NCI-H2081 treated with DMSO at 0.1 percent for 48 hours (cell line): Measurements from ENCODE around the gene NT5DC4.
"Not testable (repeated sequence)": the region's sequence is repeated elsewhere in the genome, so short reads cannot be mapped to it uniquely, and the experiment has no call there.

Experiments used
- DNase-seq: peaks from one replicate; lab custom pipeline; 2025; lab: John Stamatoyannopoulos, UW

The NT5DC4 gene

DNA sequence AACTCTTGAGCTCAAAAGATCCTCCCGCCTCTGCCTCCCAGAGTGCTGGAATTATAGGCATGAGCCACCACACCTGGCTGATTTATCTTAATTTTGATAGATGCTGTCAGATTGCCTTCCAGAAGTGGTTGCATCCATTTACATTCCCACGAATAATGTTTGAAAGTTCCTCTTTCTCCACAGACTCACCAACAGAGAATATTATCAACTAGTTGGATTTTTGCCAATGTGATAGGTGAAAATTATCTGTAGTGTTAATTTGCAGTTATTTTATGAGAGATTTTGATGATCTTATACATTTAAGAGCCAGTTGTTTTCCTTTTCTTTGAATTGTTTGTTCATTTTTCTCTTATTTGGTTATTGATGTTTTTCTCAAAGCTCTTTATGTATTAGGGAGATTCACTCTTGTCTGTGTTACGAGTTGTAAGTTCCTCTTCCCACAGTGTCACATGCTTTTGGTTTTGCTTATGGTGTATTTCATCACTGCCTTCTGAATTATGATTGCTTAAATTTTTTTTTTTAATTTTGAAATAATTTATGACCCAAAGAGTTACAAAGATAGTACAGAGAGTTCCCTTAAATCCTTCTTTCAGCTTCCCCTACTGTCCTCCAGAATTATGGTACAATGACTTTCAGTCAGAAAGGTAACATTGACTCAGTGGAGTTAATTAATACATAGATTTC lies 20.7 kb upstream of the NT5DC4 start:
- no peak for DNase-seq

DNA sequence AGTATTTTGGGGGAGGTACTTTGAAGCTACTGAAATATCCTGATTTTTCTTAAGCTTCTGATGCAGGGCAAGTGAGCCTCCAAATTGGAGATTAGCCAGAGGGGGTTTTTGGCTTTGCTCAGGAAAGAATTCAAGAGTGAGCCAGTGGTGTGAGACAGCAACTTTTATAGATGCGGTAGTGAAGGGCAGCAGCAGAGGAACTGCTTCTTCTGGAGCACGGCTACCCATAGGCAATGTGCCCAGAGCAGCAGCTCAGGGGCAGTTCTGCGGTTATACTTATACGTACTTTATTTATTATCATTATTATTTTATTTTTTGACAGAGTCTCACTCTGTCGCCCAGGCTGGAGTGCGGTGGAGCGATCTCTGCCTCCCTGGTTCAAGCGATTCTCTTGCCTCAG lies 19.8 kb upstream of the NT5DC4 start:
- no peak for DNase-seq

DNA sequence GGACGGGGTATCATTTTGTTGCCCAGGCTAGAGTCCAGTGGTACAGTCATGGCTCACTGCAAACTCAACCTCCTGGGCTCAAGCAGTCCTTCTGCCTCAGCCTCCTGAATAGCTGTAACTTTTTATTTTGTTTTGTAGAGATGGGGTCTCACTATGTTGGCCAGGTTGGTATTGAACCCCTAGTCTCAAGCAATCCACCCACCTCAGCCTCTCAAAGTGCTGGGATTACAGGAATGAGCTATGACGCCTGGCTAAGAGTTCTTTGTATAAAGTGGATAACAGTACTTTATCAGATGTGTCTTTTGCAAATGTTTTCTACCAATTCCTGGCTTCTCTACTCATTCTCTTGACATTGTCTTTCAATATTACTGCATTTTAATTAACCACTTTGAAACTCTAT lies 17.1 kb upstream of the NT5DC4 start:
- no peak for DNase-seq

DNA sequence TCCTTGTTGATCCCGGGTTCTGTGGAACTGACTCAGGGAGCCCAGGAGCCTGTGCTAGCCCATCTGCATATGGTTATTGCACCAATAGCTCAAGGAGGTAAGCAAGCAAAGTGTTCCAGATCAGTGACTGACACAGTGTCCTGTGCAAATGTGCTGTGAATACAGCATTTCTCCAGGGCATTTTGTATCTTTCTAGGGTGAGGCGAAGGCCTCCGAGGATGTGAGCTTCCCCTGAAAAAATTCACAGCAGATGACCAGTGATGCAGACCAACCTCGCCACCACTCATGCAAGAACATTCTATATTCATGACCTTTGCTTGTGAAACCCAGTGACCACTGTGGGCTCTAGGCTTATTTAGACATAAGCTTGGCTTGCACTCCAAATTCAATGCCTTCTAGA lies 15.2 kb upstream of the NT5DC4 start:
- DNase-seq, result no peak

DNA sequence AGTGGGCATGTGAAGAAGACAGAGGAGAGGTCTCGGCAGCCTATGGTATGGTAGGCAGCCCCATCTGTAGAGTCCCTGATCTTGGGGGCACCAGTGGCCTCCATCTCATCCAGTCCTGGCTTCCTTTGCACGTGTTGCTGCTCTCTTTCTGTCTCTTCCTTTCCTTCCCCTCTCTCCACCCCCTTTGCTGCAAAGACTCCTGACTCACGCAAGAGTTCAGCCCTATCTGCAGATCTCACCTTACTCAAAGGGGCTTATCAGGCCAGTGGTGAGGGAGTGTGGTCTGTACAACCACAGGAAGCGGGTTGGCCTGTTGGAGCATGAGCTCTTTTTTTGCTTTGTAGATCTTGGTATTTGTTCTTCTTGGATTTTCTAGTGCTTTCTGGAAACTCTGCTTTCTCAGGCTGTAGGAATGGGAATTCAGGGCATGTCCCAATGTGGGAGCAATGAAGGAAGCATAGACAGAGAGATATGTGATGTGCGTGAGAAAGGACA lies 14.6 kb upstream of the NT5DC4 start:
- no peak for DNase-seq

DNA sequence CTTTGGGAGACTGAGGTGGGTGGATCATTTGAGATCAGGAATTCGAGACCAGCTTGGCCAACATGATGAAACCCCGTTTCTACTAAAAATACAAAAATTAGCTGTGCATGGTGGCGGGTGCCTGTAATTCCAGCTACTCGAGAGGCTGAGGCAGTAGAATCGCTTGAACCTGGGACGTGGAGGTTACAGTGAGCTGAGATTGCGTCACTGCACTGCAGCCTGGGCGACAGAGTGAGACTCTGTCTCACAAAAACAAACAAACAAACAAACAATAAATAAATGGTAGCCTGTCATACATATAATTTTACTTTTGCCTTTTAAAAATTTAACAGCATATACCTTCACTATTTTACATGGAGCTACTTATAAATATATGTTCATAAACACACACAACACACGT lies 13.9 kb upstream of the NT5DC4 start:
- DNase-seq, result not testable (repeated sequence)

DNA sequence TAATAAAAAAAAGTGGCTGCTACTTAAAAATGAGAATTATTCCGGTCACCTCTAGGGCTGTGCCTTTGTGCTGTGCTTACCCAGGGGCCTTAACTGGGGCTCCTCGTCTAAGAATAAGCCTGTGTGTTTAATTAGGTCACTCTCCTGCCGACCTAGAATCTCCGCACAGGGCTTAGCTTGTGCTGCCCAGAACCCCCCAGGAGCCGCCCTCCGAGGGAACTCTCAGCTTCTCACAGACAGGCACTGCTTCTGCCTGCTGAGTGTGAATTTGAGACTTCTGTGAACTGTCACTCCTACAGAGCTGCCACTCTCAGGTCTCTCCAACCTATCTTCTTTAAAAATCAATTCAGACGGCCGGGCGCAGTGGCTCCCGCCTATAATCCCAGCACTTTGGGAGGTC lies 11.9 kb upstream of the NT5DC4 start:
- no peak for DNase-seq

DNA sequence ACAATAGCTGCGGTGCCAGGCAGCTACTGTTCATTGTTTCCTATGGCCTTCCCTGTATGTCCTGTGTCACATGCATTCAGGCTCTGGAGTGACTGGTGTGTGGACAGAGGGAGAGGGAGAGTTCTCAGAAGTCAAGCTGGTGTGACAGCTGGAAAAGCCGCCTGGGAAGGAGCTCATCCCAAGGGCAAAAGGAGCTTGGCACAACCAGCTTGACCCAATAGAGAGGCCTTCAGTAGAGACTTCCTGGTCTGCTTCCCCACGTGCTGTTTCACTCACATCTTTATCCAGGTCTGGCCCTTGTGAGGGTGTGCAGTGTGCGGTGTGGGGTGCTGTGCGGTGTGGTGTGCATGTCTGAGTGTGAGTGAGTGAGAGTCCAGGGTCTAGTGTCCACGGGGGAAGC lies 11.1 kb upstream of the NT5DC4 start:
- DNase-seq, result no peak

DNA sequence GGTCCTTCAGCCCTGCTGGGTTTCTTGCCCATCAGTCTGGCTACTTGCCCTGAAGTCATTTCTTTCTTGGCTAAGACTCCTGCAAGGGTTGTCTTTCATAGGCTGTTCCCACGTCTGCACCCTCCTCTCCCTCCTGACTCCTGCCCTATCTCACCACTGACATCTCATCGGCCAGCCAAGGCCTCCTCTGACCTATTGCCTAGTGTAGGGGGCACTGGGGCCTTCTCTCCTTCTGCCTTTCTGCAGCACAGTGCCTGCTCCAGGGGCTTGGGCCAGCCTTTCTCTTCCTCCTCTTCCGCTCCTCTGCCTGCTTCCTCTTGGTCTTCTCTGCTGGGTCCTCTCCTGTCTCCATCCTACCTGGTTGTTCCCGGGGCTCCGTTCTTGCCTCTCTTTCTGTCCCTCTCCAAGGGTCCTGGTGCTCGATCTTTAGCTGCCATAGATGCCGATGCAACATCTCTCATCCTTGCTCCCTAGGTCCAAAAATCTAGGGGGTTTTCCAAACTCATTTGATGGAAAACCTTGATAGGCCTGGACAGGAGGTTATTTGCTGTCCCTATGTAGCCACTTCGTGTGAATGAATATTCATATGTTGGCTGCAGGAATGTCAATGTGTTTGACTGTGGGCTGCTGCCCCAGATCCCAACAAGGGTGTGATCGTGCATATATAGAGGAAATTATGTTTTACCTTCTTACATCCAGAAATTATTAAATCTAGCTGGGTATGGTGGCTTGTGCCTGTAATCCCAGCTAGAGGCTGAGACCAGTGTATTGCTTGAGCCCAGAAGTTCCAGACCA lies 9.7 kb upstream of the NT5DC4 start:
- no peak for DNase-seq

DNA sequence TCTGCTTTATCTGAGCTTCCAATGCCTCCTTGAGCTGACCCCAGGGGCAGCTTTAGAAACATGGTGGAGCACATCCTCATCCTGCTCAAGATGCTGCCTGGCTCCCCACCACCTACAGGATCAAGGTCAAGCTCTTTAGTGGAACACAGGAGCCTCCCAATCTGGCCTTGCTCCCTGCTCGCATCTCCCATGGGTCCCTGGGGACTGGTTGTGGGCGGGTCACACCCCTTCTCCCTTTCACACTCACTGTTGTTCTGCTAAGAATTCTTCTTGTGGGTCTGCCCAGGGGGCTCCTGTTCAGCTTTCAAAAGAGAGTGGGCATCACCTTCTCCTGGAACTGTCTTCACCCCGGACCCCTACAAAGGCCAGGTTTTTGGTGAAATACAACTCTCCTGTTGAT lies 8.4 kb upstream of the NT5DC4 start:
- no peak for DNase-seq

DNA sequence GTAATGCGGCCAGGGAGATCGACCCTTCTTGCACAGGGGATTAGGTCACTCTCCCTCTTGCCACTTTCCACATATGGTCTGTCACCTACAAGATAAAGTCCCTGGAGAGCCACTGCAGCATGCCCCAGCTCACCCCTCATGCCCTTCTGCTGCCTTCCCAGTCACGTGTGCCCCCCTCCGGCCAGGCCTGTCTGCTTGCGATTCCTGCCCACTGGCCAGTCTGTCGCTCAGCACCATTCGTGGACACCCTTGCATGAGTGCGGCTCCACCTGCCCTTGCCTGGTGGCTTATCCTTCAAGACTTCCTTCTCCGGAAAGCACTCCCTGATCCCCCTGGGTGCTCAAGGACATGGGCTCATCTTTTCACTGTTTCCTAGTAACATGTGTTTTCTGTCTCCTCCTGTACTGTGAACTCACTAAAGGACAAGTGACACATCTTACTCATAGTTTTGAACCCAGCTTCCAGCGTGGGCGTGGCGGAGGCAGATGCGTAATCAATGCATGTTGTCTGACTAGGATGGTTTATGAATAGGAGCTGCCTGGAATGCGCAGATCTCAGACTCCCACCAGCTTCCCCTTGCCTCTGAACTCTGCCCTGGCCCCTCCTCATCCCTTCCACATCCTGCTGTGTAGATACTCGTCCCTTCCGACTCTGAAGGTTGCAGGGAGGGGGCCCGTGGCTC lies 7.8 kb upstream of the NT5DC4 start:
- DNase-seq, result no peak

DNA sequence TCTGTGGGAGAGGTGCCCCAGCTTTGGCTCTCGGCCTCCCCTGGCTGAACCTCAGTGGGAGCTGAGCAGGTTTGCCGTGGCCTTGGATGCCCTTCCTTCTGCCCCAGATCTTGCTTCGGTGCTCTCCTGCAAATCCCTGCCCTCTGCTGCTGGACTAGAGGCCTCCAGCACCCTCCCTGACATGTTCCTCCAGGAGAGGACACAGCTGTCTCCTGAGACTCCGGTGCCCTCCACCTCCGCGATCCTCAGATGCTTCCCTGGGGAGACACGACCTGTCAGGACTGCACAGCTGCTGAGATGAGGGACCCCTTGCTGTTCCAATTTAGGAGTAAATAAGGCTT lies 7.3 kb upstream of the NT5DC4 start:
- no peak for DNase-seq

DNA sequence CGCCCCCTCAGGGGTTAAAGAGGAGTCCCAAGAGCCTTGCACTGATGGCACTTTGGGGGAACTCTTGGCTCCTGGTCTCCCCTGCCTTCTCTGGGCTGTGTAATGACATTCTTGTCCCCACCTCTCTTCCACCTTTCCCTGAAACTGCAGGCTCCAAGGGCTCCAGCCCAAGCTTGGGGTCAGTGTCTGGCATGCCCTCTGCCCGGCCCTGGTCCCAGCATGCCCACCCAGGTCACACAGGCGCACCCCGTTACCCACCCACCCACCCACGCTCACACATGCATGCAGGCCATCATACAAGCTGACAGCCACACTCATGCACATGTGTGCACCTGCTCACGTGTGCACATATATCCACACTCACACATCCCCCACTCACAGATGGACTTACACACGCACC lies 6.9 kb upstream of the NT5DC4 start:
- no peak for DNase-seq

DNA sequence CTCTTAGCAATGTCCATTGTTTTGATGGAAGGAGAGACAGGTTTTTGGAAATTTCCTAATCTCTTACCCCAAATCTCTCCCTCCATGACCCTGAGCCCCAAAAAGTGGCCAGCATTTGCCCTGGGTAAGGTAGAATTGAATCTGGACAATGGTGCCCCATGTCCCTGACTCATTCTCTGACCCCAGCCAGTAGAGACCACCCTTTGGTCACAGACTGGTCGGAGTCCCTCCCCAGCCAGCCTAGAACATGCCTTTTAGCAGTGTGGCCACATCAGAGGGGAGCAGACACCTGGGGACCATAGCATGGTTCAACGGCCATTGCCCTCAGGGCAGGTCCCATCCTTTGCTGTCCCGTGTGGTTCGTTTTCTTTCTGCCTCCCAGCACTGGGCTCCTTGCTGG lies 6.5 kb upstream of the NT5DC4 start:
- no peak for DNase-seq

DNA sequence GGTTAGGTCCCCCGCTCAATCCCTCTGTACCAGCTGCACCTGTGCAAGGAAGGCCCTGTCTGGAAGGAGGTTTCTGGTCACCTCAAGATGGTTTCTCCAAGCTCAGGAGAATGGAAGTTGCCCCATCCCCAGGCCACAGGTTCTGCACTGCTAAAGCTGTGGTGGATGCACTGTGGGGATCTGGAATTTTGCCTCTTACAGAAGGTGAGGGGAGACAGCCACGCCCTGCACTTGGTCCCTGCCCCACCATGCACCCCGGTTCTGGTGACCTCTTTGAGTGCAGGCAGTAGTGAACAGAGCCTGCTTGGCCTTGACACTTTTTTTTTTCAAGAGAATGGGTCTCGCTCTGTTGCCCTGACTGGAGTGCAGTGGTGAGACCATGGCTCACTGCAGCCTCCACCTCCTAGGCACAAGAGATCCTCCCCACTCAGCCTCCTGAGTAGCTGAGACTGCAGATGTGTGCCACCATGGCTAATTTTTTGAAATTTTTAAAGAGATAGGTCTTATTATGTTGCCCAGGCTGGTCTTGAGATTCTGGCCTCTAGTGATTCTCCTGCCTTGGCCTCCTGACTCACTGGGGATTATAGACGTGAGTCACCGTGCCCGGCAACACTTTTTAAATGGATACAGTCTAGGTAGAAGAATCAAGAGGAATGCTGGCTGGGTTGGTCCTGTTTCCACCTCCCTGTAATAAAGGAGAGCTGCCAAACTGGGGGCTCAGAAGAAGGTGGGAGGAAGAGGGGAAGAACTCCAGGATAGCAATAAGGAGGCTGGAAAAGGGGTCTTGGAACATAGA lies 5.8 kb upstream of the NT5DC4 start:
- no peak for DNase-seq

DNA sequence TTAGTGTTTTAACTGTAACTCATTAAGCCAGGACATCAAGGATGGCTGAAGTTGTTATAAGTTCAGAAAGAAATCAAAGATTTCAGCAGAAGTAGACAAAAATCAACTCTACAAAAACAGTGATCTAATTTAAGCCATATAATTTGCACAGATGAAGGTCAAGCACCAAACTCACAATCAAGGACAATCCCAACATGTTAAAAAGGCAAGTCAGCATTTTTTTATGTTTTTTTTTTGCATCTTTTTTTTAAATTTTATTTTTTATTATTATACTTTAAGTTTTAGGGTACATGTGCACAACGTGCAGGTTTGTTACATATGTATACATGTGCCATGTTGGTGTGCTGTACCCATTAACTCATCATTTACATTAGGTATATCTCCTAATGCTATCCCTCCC lies 4.7 kb upstream of the NT5DC4 start:
- not testable (repeated sequence) for DNase-seq

DNA sequence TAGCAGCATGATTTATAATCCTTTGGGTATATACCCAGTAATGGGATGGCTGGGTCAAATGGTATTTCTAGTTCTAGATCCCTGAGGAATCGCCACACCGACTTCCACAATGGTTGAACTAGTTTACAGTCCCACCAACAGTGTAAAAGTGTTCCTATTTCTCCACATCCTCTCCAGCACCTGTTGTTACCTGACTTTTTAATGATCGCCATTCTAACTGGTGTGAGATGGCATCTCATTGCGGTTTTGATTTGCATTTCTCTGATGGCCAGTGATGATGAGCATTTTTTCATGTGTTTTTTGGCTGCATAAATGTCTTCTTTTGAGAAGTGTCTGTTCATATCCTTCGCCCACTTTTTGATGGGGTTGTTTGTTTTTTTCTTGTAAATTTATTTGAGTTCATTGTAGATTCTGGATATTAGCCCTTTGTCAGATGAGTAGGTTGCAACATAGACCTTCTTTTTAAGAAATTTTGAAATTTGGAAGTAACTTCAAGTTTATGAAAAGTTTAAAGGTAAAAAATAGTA lies 3.9 kb upstream of the NT5DC4 start:
- DNase-seq, result not testable (repeated sequence)

DNA sequence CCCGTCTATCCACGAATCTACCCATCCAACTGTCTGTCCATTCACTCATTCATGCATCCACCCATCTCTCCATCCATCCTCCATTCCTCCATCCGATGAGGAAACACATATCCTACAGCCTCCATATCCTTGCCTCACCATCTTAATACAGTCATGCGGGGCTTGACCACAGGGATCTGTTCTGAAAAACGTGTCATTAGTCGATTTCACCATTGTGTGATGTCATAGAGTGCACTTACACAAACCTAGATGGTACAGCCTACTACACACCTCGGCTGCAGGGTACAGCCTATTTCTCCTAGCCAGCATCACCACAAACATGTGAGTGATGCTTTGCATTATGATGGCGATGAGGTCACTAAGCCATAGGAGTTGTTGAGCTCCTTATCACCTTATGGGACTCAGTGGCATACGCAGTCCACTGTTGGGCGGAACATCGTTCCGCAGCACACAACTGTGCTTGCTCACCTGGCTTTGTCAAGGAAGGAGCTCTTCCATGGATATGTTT lies 1.9 kb upstream of the NT5DC4 start:
- no peak for DNase-seq

DNA sequence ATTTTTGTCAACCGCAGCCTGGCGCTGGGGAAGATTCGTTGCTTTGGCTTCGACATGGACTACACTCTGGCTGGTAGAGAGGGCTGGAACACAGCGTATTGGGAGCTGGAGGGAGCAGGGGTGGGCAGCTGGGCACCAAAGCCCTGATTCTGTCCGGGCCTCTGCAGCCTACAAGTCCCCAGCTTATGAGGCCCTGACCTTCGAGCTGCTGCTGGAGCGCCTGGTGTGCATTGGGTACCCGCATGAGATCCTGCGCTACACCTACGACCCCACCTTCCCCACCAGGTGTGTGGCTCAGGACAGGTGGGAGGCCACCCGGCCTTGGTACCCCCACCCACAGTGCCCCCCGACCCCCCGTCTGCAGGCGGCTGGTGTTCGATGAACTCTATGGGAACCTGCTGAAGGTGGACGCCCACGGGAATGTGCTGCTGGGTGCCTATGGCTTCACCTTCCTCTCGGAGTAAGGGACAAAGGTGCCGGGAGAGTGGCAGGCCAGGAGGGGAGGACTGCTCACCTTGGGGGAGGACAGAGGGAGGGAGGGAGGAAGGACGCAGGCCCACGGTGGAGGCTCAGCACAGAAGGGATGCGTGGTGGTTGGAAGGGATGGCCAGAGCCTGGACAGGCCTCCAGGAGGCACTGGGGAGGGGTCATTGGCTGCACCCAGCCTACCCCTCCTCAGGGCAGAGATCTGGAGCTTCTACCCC lies 1.2 kb downstream of the NT5DC4 start:
- no peak for DNase-seq

DNA sequence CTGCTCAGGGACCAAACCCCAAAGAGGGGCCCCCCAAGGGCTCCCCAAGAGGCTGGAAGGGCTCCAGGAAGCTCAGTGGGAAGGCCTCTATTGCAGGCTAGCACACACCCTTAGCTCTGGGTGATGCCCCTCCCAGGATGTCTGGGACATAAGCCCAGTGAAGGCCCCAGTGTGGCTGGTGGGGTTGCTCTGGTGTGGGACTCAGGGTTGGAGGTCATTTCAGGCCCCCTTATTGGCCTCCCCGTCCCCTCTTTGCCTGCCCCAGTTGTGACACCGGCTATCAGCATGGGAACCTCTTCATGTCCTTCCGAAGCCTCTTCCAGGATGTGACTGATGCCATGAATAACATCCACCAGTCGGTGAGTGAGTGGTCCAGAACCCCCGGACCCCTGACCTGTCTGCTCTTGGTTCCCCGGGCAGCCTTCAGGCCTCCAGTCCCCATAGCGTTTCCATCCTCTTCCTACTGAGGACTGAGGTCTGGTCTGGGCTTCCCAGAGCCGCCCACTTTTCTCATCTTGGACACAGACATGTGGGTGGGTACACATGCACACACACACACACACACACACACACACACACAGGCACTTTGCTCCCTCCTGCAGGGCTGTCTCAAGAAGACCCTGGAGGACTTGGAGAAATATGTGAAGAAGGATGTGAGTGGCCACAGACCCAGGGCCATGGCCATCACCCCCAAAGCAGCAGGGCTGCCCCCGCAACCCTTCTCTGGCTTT lies 2.2 kb downstream of the NT5DC4 start:
- DNase-seq, result no peak

DNA sequence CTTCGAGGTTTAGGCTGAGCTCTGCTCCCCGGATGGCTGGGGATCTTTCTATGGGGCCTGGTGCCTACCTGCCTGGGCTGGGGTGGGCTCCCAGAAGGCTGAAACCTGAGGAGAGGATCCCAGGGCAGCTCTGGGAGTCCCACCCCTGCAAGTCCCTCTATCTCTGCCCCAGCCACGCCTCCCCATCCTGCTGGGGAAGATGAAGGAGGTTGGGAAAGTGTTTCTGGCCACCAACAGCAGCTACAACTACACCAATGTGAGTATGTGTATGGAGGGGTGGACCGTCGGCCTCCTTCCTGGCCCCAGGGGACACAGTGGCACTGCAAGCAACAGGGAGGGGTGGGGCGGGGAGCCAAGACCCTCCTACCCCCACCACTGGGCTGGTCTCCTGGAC lies 2.7 kb downstream of the NT5DC4 start:
- no peak for DNase-seq
